H1 (cell line): Measurements from ENCODE around the gene ZNF879.

ENCODE experiments used
- ATF3 ChIP-seq: IDR thresholded peaks from 2 replicates; pipeline ENCODE4 v1.6.1; 2011; ENCODE audit warnings: low read depth, mild to moderate bottlenecking, low read length; ENCODE audit not compliant: insufficient read depth
- CTCF ChIP-seq, 3 experiments: IDR thresholded peaks; 1 replicate in 2 of 3; 2 replicates in 1 of 3; pipeline versions ENCODE4 v1.5.1 to v1.6.1; 2011; ENCODE audit warnings: low read length in 3 of 3, mild to moderate bottlenecking in 3 of 3, inconsistent platforms in 2 of 3, low read depth in 1 of 3, moderate library complexity in 1 of 3; ENCODE audit not compliant: insufficient read depth in 1 of 3; ENCODE audit errors: control extremely low read depth in 1 of 3
- JUND ChIP-seq: IDR thresholded peaks from 2 replicates; pipeline ENCODE4 v1.6.1; 2011; ENCODE audit warnings: mild to moderate bottlenecking, improper control_type of control experiment, low read length
- KDM5A ChIP-seq: fragments of 200-600 bp; IDR thresholded peaks from 2 replicates; pipeline ENCODE4 v1.7.1; 2012; ENCODE audit warnings: mild to moderate bottlenecking, low read length, inconsistent platforms, mixed read lengths
- POLR2A ChIP-seq, 2 experiments: IDR thresholded peaks; 1 replicate in 1 of 2; 2 replicates in 1 of 2; pipeline ENCODE4 v1.6.1; 2011; ENCODE audit warnings: low read depth in 2 of 2, low read length in 2 of 2, mild to moderate bottlenecking in 2 of 2; ENCODE audit errors: control extremely low read depth in 1 of 2

GRCh38 chr5:178993236-178993765, 30.3 kb upstream of the ZNF879 start:
- TF ChIP-seq JUND (no peak), ATF3 (no peak), KDM5A (no peak), POLR2A (IDR thresholded peaks at IDR 0.05; ENCODE audit: control extremely low read depth in 1 of 2, low read depth in 2 of 2, low read length in 2 of 2) (no peak), CTCF (IDR thresholded peaks at IDR 0.05; ENCODE audit: control extremely low read depth in 1 of 3, insufficient read depth in 1 of 3, low read depth in 1 of 3, low read length in 3 of 3) (no peak)
